ELF-1 (cell line): Measurements from ENCODE around the gene NAV2.
"Not testable (repeated sequence)": the region's sequence is repeated elsewhere in the genome, so short reads cannot be mapped to it uniquely, and the experiment has no call there.

Source experiments
- DNase-seq: peaks from one replicate; pipeline ENCODE4 v3.0.0-alpha.2; 2016; ENCODE audit warnings: low read depth, low spot score

The NAV2 gene

GRCh38 chr11:20080032-20080685 lies 367.5 kb downstream of the NAV2 start:
- DNase-seq: no peak

DNA sequence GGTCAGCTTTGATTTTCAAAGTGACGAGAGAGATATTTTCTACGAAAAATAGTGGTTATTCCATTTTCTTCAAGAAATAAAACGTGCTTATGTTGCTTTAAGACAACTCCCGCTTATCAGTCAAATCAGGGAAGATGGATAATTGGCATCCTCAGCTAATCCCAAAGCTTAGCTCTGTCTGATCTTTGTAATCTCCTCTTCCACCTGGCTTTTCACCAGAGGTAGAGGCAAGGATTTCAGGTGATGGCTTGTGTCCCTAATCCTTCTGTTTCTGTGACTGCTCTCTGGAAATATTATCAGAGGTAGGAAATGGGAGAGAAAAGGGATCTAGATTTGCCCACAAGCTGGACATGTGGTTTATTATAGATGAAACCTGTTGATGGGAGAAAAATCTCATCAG lies 368.7 kb downstream of the NAV2 start:
- DNase-seq: no peak

DNA sequence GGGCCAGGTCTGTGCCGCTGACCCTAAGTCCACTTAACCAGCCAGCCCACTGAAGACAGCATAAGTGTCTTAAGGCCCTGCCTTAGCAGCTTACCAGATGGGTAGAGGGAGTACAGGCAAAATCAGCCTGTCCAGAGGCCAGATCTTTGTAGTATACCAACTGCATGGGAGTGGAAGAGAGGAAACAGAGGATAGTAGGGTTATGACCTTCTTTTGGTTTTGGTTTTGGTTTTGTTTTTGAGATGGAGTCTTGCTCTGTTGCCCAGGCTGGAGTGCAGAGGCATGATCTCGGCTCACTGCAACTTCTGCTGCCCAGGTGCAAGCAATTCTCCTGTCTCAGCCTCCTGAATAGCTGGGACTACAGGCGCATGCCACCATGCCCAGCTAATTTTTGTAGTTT lies 371.2 kb downstream of the NAV2 start:
- not testable (repeated sequence) for DNase-seq

- no peak for DNase-seq
Observed at GRCh38 chr11:20084921-20085814, 372.5 kb downstream of the NAV2 start.

DNA sequence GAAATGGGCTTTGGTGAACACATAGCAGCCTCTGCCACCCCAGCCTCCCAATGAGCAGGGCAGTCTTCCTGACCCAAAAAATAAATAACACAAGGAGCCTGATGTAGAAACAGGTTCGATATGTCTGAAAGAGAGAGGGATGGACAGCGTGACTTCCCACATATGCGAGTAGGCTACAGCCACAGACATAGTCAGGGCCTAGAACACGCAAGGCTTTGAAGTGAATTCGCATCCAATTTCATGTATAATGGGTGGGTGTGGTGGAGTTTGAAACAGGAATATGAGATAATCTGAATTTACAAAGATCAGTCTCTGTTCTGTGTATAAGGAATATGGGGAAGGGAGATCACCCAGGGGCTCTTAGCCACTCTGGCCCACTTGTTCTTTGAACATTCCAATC lies 373.3 kb downstream of the NAV2 start:
- no peak for DNase-seq

DNA sequence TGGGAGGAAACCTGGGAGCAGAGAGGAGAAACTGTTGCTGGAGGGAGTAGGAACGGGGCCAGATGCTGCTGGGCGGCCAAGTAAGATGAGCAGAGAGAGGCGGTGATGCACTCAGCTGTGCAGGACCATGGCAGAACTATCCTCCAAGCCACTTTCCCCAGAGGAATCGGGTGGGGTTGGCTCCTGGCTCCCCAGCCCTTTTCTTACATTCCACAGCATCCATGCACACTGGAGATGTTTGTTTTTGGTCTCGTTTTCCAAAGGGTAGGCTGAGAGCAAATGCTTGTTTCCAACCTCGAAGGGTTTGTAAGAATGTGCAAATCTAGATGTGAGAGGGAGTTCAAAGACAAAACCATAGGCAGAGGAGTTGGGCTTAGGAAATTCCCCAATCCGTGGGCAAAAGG lies 374.5 kb downstream of the NAV2 start:
- DNase-seq: no peak

GRCh38 chr11:20088397-20089225 lies 376.0 kb downstream of the NAV2 start:
- no peak for DNase-seq

DNA sequence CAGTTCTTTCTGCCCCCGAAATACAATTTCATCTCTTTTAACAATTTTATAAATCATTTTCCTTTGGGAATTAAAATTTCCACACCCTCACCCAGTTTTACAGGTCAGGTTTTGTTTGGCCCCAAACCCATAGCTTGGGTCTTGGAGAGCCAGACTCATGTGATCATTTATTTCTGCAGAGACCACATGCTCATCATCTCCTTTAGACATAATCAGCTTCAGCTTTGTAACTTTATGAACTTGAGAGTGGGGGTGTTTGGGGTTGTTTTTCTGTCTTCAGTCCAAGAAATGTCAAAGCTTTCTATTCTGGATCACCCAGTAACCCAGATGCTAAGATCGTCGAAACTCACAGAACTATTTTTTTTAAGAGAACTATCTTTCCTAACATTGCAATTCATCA lies 376.7 kb downstream of the NAV2 start:
- no peak for DNase-seq

DNA sequence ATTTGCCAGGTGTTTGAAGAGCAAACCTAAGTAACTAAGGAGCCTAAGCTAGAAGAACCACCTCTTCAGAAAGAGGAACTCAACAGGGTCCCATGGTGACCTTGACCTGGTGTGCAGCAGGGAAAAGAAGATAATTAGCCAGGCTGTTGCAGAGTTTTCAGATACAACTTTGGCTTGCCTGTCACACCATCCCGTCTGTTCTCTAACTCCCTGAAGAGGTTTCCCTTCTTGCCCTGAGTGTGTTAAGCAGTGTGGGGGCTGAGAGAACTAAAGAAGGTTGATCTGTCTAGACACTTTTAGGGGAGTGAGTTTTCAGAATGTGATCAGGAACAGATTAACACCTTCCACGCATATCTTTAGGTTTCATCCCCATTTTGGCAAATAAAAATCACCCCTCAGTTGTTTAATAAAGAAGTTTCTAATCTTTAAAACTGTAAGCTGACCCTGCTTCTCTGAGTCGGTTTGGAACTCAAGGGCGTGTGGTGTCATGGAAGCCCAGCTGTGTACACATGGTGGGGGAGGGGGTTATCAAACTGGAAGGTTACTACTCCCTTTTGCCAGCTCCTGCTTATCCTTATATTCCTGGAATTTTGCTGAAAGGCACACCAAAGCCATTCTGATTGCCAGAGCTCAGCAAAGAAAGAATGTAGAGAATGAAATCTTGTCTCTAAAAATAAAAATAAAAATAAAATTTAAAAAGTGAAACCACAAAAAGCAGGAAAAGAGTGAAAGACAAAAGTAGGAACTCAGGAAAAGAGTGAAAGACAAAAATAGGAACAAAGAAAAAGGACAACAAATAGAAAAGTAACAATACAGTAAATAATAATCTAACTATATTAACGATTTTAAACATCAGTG lies 377.4 kb downstream of the NAV2 start:
- DNase-seq: no peak

GRCh38 chr11:20090654-20091374 lies 378.2 kb downstream of the NAV2 start:
- DNase-seq: no peak

- DNase-seq: no peak
Observed at GRCh38 chr11:20093775-20094174, 381.1 kb downstream of the NAV2 start.

DNA sequence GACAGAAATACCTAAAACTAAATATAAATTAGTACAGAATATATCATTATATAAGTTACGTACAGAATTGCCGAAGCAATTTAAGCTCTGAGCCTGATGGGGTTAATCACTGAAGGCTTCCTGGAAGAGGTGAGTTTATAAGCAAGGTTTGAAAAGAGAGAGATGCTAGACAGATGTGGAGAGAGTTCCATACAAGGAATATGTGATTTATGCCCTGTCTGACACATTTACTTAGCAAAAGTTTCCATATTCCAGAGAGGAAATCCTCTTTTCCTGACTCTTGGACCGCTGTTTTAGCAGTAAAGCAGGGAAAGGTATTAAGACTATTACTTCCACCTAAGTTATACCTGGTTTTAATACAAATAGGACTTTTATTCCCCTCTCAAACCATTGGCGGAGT lies 382.6 kb downstream of the NAV2 start:
- DNase-seq: no peak

GRCh38 chr11:20097319-20098221 lies 384.9 kb downstream of the NAV2 start:
- DNase-seq: no peak

DNA sequence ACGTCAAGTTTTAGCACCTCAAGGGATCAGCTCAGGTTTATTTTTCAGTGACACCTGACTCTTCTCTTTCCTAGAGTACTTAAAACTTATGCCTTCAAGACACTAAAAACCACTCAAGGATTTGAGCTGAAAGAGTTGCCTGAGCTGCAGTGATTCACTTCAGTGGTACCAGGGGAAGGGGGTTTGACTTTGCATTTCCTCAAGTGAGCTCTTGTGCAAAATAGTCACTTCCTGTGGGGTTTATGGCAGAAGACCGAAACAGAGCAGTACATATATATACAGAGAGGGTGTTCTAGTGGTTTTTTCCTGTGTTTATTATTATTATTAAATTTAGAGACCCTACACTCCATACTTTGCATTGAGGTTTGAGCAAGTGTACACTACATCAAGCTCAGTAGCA lies 386.9 kb downstream of the NAV2 start:
- DNase-seq: no peak

GRCh38 chr11:20102397-20102796 lies 389.8 kb downstream of the NAV2 start:
- no peak for DNase-seq

DNA sequence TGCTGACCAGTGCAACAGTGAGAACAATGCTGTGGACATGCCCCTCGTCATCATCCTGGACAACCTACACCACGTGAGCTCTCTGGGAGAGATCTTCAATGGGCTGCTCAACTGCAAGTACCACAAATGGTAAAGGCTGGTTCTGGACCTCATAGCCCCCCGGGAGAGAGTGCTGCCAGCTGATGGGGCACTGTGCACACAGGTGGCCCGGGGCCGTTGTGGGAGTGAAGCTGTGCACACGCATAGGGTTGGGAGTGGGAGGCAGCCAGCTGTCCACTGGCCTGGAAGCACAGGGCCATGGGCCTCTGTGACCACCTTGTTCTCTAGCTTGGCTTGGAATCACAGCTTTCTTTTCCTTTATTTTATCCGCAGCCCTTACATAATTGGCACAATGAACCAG lies 390.6 kb downstream of the NAV2 start:
- no peak for DNase-seq

GRCh38 chr11:20105427-20105826 lies 392.8 kb downstream of the NAV2 start:
- DNase-seq: no peak

- no peak for DNase-seq
Observed at GRCh38 chr11:20109731-20110445, 397.3 kb downstream of the NAV2 start.
